Stimulated activated CD4-positive, alpha-beta T cell treated with anti-CD3 and anti-CD28 coated beads, Interleukin-15, amount 100 ng/mL, for 48 hours (primary cell): ENCODE results near the gene SCLT1.
"Not testable (repeated sequence)": the region's sequence is repeated elsewhere in the genome, so short reads cannot be mapped to it uniquely, and the experiment has no call there.

ENCODE experiments used
- DNase-seq, 2 donors: peaks; one replicate each; pipeline ENCODE4 v3.0.0-alpha.2; 2020; ENCODE audit warnings: low read depth in 2 of 2

SCLT1 gene

DNA sequence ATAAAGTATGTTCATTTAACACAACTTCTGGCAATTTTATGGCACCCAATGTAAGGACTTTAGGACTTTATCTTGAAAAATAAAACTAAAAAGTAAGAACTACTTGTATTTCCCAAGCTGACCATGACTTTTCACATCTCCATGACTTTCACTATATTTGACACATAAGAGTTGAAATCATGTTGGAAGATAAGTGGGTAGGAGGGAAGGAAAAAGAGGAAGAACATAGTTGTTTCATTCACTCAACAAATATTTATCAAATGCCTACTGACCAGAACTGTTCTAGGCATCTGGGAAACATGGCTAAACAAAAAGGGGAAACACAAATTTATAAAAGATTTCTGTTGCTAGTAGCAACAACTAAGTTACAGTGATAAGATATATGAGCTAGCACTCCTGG lies 16.0 kb downstream of the SCLT1 start:
- DNase-seq, result no peak

DNA sequence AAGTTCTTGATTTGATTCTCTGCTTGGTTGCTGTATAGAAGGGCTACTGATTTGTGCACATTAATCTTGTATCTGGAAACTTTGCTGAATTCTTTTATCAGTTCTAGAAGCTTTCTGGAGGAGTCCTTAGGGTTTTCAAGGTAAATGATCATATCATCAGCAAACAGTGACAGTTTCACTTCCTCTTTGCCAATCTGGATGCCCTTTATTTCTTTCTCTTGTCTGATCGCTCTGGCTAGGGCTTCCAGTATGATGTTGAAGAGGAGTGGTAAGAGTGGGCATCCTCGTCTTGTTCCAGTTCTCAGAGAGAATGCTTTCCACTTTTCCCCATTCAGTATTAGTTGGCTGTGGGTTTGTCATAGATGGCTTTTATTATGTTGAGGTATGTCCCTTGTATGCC lies 23.8 kb downstream of the SCLT1 start:
- not testable (repeated sequence) for DNase-seq

DNA sequence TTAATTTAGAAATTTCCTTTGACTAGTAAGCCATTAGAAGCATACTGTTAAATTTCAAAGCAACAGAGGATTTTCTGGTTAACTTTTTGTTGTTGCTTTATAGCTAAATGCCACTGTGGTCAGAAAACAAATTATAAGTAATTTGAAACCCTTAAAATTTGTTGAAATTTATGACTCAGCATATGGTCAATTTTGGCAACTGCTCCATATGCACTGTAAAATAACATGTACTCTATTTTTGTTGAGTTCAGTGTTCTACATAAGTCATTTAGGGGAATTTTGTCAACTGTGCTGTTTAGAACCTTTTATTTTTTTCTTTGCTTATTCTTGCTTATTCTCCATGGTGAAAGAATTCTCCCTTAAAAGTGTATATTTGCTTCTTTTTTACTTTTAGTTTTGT lies 28.6 kb downstream of the SCLT1 start:
- DNase-seq, result no peak

DNA sequence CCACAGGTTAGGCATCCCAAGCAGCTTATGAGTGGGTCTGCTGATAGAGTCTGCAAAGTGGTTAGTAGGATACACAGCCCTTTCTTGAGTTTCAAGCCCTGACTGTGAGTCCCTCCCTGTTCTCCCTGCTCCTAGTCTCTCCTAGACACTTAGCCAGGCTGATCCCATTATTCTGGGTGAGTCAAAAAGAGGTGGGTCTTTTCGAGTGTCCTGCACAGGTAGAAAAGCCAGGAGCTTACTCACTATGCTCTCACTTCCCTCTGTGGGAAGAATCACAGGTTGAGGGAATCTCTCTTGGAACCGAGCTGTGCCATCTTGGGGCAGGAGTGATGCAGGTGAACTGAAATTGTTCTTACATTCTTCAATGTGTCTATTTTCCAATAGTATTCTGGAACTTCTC lies 29.7 kb downstream of the SCLT1 start:
- no peak for DNase-seq

DNA sequence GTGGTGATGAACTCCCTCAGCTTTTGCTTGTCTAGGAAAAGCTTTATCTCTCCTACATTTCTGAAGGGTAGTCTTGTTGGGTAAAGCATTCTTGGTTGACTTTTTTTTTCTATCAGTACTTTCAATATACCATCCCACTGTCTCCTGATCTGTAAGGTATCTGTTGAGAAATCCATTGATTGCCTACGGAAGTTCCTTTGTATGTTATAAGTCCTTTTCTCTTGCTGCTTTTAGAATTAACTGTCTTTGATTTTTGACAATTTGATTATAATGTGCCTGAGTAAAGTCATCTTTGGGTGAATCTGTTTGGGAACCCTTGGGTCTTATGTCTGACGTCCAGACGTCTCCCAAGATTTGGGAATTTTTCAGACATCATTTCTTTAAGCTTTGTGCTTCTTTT lies 30.8 kb downstream of the SCLT1 start:
- no peak for DNase-seq

DNA sequence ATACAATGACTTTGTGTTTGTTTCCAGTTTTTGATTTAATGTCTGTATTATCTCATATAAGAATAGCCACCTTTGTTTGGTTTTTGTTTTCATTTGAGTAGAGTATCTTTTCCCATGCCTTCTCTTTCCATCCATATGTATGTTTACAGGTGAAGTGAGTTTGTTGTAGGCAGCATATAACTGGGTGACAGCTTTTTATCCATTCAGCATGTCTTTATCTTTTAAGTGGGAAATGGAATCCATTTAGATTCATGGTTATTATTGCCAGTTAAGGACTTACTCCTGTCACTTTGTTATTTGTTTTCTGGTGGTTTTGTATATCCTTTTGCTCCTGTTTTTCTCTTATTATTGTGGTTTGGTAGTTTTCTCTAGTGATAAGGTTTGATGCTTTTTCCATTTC lies 34.3 kb downstream of the SCLT1 start:
- no peak for DNase-seq

DNA sequence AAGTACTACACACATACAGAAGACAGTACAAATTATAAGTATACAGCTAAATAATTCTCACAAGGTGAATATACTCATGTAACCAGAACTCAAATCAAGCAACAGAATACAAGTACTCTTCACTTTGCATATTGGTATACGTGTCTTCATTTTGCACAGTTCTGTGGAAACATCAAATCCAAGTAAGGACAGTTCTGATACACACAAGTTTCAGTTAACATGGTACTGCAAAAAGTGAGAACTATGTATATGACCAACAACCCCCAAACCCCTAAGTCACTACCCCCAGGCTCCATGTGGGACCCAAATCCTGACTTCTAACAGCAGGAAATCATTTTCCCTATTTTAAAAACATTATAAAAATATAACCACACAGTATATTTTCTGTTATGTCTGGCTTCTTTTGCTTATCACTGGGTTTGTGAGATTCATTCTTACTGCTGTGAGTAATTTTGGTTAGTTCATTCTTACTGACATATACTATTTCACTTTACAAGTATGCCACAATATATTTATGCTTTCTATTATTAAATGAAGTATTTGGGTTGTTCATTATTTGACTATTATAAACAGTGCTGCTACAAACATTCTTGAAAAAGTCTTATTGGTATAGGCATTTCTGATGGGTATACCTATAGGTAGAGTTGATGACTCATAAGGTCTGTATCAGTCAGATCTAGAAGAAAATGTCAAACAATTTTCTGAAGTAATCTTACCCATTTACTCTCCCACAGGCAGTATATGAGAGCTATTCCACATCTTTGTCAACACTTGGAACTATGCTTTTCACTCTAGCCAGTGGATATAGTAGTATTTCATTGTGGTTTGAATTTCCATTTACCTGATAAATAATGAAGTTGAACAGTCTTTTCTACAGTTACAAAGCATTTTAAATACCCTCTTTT lies 47.0 kb downstream of the SCLT1 start:
- DNase-seq, result no peak

DNA sequence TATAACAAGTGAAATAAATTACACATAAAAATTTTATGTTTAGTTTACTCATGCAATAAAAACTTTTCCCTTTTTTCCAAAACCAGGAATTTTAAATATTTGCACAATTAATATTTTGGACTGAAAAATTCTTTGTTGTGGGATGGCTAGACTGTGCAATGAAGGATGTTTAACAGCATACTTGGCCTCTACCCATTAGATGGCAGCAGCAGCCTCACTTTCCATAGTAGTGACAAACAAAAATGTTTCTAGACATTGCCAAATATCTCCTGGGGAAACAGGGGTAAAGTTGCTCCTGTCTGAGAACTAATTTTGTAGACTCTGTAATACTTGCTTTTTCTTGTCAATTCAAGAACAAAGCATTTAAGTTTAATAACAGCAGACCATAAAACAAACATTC lies 49.8 kb downstream of the SCLT1 start:
- no peak for DNase-seq

DNA sequence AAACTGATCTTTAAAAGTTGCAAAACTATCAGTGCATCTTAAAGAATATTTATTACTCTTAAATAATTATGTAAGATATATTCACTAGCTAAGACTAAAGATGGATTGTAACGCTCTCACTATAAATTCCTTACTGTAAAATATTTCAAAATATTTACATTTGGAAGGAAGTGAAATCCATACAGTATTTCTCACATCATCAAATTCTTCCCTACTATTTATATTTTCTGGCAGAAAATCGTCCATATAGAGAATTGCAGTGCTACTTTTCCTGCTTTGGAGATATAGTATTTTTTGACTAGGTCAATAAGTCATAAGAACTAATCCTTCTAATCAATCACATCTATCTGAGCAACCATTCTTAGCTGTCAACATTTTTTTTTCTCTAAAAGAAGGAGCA lies 52.9 kb downstream of the SCLT1 start:
- DNase-seq, result no peak

DNA sequence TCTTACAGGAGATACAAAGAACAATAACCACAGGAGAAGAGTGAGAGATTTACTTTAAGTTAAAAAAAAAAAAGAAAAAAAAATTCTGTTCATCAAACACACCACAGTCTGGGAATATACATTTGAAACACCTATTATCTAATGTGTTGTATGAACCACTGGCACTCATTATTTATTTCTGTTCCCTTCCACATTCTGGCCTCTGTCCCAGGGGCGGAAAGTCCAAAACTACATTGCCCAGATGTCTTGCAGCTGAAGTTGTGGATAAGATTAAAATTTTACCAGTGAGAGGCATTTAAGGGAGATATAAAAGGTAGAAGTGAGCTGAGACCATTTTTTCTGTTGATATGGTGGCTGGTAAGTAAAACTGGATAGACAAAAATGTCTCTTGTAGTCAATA lies 56.2 kb downstream of the SCLT1 start:
- DNase-seq, result no peak

DNA sequence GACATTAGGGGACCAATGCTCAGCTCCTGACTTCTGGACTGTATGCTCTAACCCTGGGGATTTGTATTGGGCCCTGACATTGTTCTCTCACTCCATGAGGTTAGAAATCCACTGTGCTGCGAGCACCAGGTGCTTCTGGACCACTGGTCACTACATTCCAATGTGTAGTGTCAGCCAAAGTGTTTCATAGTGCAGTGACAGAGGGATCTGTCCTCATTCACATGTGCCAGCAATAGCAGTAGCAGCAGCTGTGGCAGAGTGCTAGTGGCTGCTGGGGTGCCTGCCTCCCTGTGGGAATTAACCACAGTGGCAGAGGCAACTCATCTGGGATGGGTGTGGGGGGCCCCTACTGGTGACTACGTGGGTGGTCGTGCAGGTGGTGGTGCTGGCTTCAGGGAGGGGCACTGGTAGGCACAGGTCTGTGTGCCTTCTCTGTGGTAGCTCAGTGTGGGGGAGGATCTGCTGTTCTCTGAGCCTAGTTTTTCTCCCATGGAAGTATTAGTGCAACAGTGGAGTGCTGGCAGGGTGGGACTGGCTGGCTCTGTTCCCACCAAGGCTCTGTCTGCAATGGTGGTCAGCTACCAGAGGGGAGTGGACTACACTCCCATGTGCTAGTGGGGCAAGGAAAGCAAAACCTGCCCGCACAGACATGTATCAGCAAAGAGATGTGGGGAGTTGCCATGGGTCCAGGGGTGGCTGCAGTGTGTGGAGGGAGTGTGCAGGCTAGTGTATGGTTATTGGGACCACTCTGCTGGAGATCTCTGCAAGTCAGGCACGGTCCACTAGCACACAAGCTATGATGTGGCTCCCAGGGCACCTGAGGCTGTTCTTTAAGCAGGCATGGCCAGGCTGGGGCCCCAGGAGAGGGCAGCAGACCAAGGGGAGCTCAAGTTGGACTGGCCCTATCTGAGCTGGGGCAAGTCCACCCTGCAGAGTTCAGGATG lies 78.5 kb downstream of the SCLT1 start:
- no peak for DNase-seq

DNA sequence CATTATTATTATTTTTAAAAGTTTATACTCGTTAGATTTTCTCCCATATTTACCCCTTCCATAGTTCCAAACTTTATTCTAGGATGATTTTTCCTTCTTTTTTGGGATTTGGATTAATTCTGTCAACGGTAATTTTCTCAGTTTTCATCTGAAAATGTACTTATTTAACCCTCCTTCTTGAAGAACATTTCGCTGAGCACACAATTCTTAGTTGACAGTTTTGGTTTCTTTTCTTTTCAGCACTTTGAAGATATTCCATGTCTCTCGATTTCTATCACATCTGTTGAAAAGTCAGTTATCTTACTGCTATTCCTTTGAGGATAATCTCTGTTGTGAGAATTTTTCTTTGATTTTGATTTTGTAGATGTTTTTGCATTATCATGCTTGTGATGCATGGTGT lies 85.2 kb downstream of the SCLT1 start:
- no peak for DNase-seq

DNA sequence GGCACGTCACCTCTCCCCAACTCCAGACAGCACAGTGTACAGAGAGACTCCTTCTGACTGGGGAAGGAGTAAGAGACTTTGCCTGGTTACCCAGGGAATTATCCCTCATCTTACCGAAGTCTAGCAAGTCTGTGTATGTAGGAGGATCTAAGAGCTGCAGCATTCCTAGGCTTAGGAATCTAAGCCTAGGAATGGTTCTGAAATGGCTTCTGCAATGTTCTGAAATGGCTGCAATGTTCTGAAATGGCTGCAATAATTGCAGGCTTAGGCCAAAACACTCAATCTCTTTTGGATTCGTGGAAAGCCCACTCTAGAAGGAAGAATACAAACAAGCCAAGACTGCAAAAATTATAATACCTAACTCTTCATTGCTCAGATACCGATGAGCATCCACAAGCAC lies 106.4 kb downstream of the SCLT1 start:
- DNase-seq, result no peak

DNA sequence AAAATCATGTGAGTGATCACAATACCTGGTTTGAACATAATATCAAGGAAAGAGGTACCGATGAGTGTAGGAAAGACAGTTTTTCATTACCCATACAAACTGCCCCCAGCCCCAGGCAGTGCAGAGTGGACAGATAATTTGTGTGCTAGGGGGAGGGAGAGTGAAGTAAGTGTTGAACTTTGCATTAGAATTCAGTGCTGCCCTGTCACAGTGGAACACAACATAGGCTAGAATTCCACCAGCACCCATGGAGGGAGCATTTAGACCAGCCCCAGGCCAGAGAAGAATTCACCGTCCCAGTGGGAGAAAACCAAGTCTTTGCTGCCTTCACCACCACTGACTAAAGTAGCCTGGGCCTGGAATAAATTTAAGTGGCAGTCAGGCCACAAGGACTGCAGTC lies 107.3 kb downstream of the SCLT1 start:
- DNase-seq, result no peak

DNA sequence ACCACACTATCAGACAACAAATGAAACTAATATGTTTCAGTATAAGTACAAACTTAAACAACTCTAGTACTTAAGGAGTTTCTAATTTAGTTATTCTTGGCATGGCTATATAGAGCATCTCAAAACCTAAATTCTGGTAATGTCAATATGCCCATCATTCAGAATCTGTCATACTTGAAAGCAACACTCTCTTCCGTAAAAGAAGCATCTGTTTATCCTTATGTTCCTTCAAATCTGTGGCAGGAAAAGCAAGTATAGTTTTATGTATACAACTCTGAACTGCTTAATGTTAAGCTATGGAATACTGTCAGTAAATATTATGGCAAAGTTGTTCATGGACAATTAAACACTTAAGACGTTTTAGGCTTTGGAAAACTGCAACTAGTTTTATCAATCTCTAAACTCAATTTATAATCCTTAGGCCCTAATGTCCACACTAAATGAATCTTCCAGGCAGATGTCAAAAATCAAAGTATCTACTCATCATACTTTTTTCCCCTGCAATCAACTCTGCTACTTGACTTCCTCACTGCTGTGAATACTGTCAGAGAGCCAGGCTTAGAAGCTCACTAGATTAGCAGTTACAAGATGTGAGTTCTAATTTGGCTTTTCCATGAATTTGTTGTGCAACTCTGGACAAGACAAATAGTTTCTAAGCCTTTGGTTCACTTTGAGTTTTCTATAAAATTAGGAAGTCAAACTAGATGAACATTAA lies 109.4 kb downstream of the SCLT1 start:
- no peak for DNase-seq

DNA sequence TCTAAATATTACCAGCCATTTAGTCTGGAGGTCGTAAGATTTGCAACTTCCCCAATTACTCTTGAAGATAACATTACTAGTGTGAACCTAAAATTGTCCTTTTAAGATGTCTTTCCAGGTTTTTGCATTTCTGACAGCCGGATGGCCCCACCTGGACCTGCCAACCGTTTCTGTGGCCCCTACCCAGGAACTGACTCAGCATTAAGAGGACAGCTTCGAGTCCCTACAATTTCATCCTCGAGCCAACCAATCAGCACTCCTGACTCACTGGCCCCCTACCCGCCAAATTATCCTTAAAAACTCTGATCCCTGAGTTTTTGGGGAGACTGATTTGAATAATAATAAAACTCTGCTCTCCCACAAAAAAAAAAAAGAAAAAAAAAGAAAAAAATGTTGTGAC lies 112.0 kb downstream of the SCLT1 start:
- no peak for DNase-seq

DNA sequence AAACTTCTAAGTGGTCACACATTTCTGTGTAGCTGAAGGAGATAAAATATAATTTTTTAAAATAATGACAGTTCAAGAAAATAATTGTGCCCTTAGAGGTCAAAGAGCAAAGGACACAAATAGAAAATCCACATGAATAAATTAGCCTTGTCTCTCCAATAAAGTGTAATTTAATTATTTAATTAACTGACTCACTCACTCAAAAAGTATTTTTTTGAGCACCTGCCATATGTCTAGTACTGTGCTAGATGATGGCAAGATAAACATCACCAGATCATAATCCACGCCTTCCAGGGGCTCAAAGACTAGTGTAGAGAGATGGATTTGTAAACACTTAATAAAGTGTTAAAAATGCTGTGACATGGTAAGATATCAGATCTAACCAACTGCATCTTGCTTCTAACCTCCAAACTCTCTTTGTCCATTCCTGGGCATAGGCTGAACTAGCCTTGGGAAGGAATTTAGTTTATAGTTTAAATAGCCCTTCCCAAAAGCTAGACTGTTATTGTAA lies 112.5 kb downstream of the SCLT1 start:
- no peak for DNase-seq

DNA sequence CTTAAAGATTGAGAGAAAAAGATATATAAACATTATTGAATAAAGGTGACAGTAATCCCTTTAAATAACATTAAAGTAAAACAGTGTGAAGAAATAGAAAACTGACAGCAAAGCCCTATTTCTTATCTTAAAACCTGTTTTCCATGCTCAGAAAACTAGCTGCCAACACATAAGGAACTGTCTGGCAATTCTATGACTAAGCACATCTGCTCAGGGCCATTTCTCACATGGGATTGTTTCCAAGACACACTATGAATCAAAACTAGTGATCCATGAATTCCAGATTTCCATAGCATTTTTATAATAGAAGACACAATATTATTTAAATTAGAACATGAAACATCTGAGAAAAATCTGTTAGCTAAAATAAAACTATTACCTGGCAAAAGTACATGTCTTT lies 113.4 kb downstream of the SCLT1 start:
- DNase-seq, result no peak

DNA sequence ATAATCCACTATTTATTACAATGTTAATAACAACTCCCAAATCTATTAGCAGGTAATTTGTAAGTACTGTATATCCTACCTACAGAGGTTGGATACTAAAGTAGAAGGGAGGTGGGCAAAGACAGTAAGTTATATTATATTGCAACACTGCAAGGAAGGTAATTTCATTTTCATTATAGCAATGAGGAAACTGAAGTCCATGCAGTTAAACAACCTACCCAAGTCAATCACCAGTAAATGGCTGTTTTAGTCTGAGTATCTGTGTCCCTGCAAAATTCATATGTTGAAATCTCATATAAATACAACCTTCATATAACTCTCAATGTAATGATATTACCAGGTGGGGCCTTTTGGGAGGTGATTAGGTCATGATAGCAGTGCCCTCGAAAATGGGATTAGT lies 114.4 kb downstream of the SCLT1 start:
- DNase-seq, result no peak

DNA sequence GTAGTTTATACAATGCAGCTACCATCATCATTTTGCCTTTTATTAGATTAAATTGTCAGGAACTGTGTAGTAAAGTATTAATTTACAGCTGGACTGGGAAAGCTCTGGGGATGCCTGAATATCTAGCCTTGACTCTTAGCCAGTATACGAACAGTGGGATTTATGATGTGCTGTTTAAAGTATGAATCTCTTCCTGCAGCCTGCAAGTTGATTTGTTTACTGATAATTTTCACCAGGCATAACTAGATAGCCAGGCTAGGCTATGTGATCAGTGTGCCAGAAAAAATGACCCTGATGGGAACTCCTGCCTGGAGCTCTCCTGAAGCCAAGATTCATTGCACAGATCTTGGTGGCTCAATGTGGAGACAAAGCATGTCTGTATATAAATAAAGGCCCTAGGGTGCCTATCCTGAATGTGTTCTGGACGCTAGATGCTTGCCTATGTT lies 119.2 kb downstream of the SCLT1 start:
- no peak for DNase-seq

DNA sequence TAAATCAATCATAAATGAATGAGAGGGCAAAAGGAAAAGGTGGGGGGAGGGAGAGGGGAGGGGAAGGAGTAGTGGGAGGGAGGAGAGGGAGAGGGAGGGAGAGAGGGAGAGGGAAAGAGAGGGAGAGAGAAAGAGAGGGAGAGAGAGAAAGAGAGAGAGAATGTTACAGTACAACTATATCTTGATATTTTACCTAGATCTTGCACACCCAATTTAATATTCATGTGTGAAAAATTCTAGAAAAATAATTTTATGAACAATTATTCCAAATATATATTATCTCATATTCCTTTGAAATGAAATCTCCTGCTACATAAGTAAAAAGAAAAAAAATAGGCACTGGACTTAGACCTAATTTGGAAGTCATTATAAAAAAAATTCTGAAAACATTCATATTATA lies 120.0 kb downstream of the SCLT1 start:
- no peak for DNase-seq

DNA sequence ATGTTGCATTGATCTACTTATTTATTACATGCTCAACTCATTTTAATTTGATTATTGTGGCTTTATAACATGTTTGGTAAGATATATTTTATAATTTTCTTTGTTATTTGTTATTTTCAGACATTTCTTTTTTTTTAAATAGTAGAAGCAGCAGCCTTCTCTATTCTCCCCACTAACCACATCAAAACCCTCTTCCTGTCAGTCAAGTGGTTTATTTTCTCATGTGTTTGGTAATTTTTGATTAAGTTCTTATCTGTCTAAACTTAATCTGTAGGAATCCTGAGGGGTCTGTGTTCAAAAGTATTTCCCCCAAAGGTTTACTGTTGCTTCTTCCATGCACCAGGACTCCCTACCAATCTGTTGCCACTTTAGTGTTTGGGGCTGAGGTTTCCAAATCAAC lies 131.9 kb downstream of the SCLT1 start:
- DNase-seq, result no peak
